ENCODE results near the gene SCUBE1.

DNA sequence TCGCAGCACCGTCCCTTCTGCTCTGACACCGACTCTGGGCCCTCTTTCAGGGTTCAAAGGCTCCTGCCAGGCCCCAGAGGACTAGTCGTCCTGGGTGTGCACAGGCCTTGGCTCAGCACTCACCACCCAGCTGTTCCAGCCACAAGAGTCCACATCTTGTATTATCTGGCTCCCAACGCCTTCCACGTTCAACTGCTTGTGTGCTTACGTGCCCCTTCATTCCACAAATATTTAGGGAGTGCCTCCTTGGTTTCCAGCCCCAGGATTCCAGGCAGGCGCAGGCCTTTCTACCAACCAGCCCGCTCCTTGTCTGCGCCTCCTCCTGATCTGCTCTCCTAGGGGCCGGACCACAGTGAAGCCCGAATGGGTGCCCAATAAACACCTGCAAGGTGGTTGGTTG, 70.9 kb downstream of the SCUBE1 start:
- TF ChIP-seq FOXM1 (IDR thresholded peaks at IDR 0.05; ENCODE audit: borderline replicate concordance, low read depth) (no peak), EP300 (IDR thresholded peaks at IDR 0.05; ENCODE audit: borderline replicate concordance) (no peak), YY1 (IDR thresholded peaks at IDR 0.05; ENCODE audit: low read depth) (no peak), EGR1 (IDR thresholded peaks at IDR 0.05) (no peak), MAX (IDR thresholded peaks at IDR 0.05) (no peak)
